Parathyroid adenoma (tissue), 2 donors: Measurements from ENCODE around the gene TFEB.

Experiments
- H2AFZ ChIP-seq: fragments of 300-600 bp; sonication (generic); one replicate; pipeline ENCODE4 v1.7.0; 2017; ENCODE audit warnings: antibody characterized with exemption, mild to moderate bottlenecking
- H3K27ac ChIP-seq: fragments of 300-600 bp; sonication (generic); one replicate; pipeline ENCODE4 v1.7.0; 2017
- H3K27me3 ChIP-seq: fragments of 300-600 bp; sonication (generic); one replicate; pipeline ENCODE4 v1.7.0; 2017; ENCODE audit warnings: low read length; ENCODE audit not compliant: control insufficient read depth, insufficient read depth
- H3K36me3 ChIP-seq: fragments of 300-600 bp; sonication (generic); one replicate; pipeline ENCODE4 v1.7.0; 2017; ENCODE audit warnings: low read length; ENCODE audit not compliant: control insufficient read depth, insufficient read depth
- H3K4me1 ChIP-seq: fragments of 300-600 bp; sonication (generic); one replicate; pipeline ENCODE4 v1.7.0; 2017; ENCODE audit warnings: control low read depth
- H3K4me2 ChIP-seq: fragments of 300-600 bp; sonication (generic); one replicate; pipeline ENCODE4 v1.7.0; 2017; ENCODE audit warnings: low read length
- H3K4me3 ChIP-seq: fragments of 300-600 bp; sonication (generic); one replicate; pipeline ENCODE4 v1.7.0; 2017; ENCODE audit warnings: low read depth, low read length
- H3K79me2 ChIP-seq: fragments of 300-600 bp; sonication (generic); one replicate; pipeline ENCODE4 v1.7.0; 2017; ENCODE audit warnings: control low read depth
- H3K9ac ChIP-seq: fragments of 300-600 bp; sonication (generic); one replicate; pipeline ENCODE4 v1.7.0; 2017; ENCODE audit warnings: mild to moderate bottlenecking
- H3K9me3 ChIP-seq: fragments of 300-600 bp; sonication (generic); one replicate; pipeline ENCODE4 v1.7.0; 2017; ENCODE audit warnings: low read length; ENCODE audit not compliant: control insufficient read depth
- CTCF ChIP-seq: fragments of 300-600 bp; sonication (generic); IDR thresholded peaks from one replicate; pipeline ENCODE4 v1.7.0; 2017; ENCODE audit warnings: antibody characterized with exemption, mild to moderate bottlenecking
- donor health status: primary hyperparathyroidism.

Gene TFEB

DNA sequence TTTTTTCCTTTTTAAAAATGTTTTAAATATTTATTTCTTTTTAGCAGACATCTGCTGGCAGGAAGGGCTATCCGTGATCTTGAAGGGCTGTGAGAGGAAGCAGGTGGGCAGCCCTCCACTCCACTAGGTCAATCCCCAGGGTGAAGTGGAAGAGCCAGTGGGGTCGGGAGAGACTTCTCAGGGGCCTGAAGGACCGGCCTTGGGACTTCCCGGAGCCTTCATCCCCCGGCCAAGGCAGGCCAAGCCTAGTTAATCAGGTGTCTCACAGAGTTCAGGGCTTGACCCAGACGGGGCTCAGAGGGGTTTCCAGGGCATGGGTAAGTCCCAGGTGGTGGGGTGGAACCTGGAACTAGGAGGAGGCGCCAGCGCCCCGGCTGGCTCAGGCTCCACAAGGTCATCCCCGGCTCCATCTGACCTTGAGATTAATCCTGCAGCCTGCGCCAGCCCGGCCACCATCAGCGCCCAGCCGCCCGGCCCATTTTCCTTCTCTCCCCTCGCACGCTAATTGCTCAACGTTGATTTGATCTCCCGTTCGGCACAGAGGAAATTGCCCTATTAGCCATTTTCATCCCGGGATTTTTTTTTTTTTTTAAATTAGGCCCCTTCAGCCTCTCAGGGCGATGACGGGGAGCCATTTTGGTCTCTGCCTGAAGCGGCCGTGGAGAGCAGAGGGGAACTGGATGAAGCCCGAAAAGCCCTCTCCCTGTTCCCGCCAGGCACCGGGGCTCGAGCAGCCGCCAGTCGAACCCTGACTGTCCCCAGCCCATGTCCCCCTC, 52.7 kb downstream of the TFEB start:
- no peaks in the 10 kb centered on the region for H3K36me3 ChIP-seq
- H3K27ac ChIP-seq: peak overlapping the region; percentile 2
- H3K27me3 ChIP-seq: no peaks in the 10 kb centered on the region
- peak overlapping the region; percentile 76 for H2AFZ ChIP-seq
- H3K4me2 ChIP-seq: peak overlapping the region; percentile 14
- no peaks in the 10 kb centered on the region for H3K9me3 ChIP-seq
- H3K4me3 ChIP-seq: no peak overlapping the region
- TF ChIP-seq CTCF: no peak
- H3K4me1 ChIP-seq: peaks cover 14% of the 10 kb centered on the region
- no peaks in the 10 kb centered on the region for H3K79me2 ChIP-seq
- H3K9ac ChIP-seq: no peak overlapping the region

GRCh38 chr6:41682056-41682477, 53.3 kb downstream of the TFEB start:
- peak; percentile 85 for TF ChIP-seq CTCF
- H3K4me3 ChIP-seq: no peak overlapping the region
- no peaks in the 10 kb centered on the region for H3K79me2 ChIP-seq
- H3K27me3 ChIP-seq: no peaks in the 10 kb centered on the region
- peaks cover 14% of the 10 kb centered on the region for H3K4me1 ChIP-seq
- H2AFZ ChIP-seq: peak overlapping the region; percentile 76
- peak overlapping the region; percentile 11 for H3K27ac ChIP-seq
- H3K4me2 ChIP-seq: no peak overlapping the region
- no peaks in the 10 kb centered on the region for H3K36me3 ChIP-seq
- H3K9ac ChIP-seq: no peak overlapping the region
- H3K9me3 ChIP-seq: no peaks in the 10 kb centered on the region

GRCh38 chr6:41680182-41680965, 55.0 kb downstream of the TFEB start:
- no peaks in the 10 kb centered on the region for H3K36me3 ChIP-seq
- no peak overlapping the region for H3K27ac ChIP-seq
- H2AFZ ChIP-seq: no peak overlapping the region
- no peaks in the 10 kb centered on the region for H3K9me3 ChIP-seq
- H3K9ac ChIP-seq: no peak overlapping the region
- H3K4me1 ChIP-seq: peaks cover 14% of the 10 kb centered on the region
- no peak overlapping the region for H3K4me2 ChIP-seq
- H3K4me3 ChIP-seq: no peak overlapping the region
- no peak for TF ChIP-seq CTCF
- H3K27me3 ChIP-seq: no peaks in the 10 kb centered on the region
- H3K79me2 ChIP-seq: no peaks in the 10 kb centered on the region

DNA sequence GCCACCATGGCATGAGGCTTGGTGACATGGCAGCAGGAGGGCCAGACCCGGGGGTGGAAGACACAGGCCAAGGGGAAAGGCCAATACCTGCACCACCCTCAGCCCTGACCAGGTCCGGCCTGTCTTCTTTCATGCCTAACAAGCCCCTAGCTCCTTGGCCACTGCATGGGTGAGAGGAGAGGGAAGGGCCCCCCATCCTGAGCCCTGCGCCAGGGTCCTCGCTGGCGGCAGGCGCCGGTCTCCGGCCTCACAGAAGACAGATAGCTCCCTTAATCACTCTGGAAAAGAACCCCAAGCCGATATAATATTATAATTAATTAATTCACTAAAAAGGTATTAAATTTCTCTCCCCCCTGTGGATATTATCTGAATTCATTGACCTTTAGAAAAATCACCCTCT, 55.7 kb downstream of the TFEB start:
- Histone ChIP-seq H3K4me1 (peaks cover 14% of the 10 kb centered on the region), H3K36me3 (no peaks in the 10 kb centered on the region), H3K79me2 (no peaks in the 10 kb centered on the region), H3K27me3 (no peaks in the 10 kb centered on the region), H2AFZ (no peak overlapping the region), H3K4me2 (no peak overlapping the region), H3K4me3 (no peak overlapping the region), H3K9ac (no peak overlapping the region), H3K9me3 (no peaks in the 10 kb centered on the region), H3K27ac (no peak overlapping the region)
- no peak for TF ChIP-seq CTCF
